ENCODE measurements around the gene S100A1. TPM values are rescaled to one million over a fixed set of nuclear protein-coding genes. Genes with fewer than 3 reads are reported as not detected.
"Not testable (repeated sequence)": the region's sequence is repeated elsewhere in the genome, so short reads cannot be mapped to it uniquely, and the experiment has no call there.

S100A1 gene
- polyA plus RNA-seq, 1 of the 3 experiments (the other 2 are of a cell fraction), result 0.18 TPM

GRCh38 chr1:153667439-153667838 is 39.2 kb downstream of the S100A1 start:
- Histone ChIP-seq H3K9me2 (no peaks in the 10 kb centered on the region), H3K79me2 (ENCODE audit: insufficient read depth) (peaks cover 47% of the 10 kb centered on the region), H4K20me1 (ENCODE audit: insufficient read depth) (no peaks in the 10 kb centered on the region), H3K4me2 (no peak overlapping the region), H3K36me3 (replicated peaks in 1 of 2; ENCODE audit: control insufficient read depth in 1 of 2, insufficient read depth in 2 of 2, low read length in 1 of 2) (peaks cover 56 to 71% of the 10 kb centered on the region in 2 experiments), H3K4me3 (ENCODE audit: low read depth in 2 of 2, low read length in 1 of 2) (no peak overlapping the region), H3K9ac (no peak overlapping the region), H3K9me3 (no peaks in the 10 kb centered on the region), H3K4me1 (ENCODE audit: control insufficient read depth in 1 of 2, insufficient read depth in 2 of 2, low read depth in 1 of 2, low read length in 1 of 2) (peaks cover 7% of the 10 kb centered on the region in 2 experiments; a peak in 2 of 4 replicates), H3F3A (replicated peaks; ENCODE audit: insufficient read depth) (peaks cover 56% of the 10 kb centered on the region), H2AFZ (ENCODE audit: low read depth) (no peak overlapping the region), H3K27me3 (ENCODE audit: insufficient read depth) (no peaks in the 10 kb centered on the region), H3K27ac (ENCODE audit: low read depth in 2 of 2, low read length in 1 of 2) (no peak overlapping the region)
- DNase-seq, result no peak
- WGBS (ENCODE audit: low lambda C conversion rate), result 90% methylated on average over 4 of the region's 4 CpGs
- ChIA-PET POLR2A (no interaction called here), CTCF (interaction anchor here (1.0 to 3.0 kb wide), 3 partner anchors 9 to 95 kb away, joined by 3 to 21 read pairs (median 6); partner anchors contain the start of genes NPR1 and SNAPIN)
- TF ChIP-seq REST (IDR thresholded peaks at IDR 0.05; ENCODE audit: low read depth, low read length), result no peak

GRCh38 chr1:153668672-153669071 is 40.4 kb downstream of the S100A1 start:
- peaks cover 44 to 59% of the 10 kb centered on the region in 2 experiments for H3K36me3 ChIP-seq (replicated peaks in 1 of 2; ENCODE audit: control insufficient read depth in 1 of 2, insufficient read depth in 2 of 2, low read length in 1 of 2)
- H3K4me1 ChIP-seq (ENCODE audit: control insufficient read depth in 1 of 2, insufficient read depth in 2 of 2, low read depth in 1 of 2, low read length in 1 of 2), result not testable (repeated sequence)
- CTCF ChIA-PET, result interaction anchor here (0.8 to 3.0 kb wide), 4 partner anchors 9 to 318 kb away, joined by 3 to 21 read pairs (median 6); partner anchors contain the start of genes NPR1 and RAB13

GRCh38 chr1:153669606-153670005 is 41.4 kb downstream of the S100A1 start:
- H2AFZ ChIP-seq (ENCODE audit: low read depth), result no peak overlapping the region
- DNase-seq, result no peak
- H3K27ac ChIP-seq (ENCODE audit: low read depth in 2 of 2, low read length in 1 of 2), result no peak overlapping the region
- H3K4me2 ChIP-seq, result peak overlapping the region; percentile 95
- CTCF ChIA-PET, result interaction anchor here (0.6 to 3.0 kb wide), 4 partner anchors 8 to 317 kb away, joined by 3 to 21 read pairs (median 4); partner anchors contain the start of genes NPR1 and RAB13
- peaks cover 7% of the 10 kb centered on the region in 2 experiments; a peak in 2 of 4 replicates for H3K4me1 ChIP-seq (ENCODE audit: control insufficient read depth in 1 of 2, insufficient read depth in 2 of 2, low read depth in 1 of 2, low read length in 1 of 2)
- no peaks in the 10 kb centered on the region for H3K9me2 ChIP-seq
- peaks cover 36 to 49% of the 10 kb centered on the region in 2 experiments for H3K36me3 ChIP-seq (replicated peaks in 1 of 2; ENCODE audit: control insufficient read depth in 1 of 2, insufficient read depth in 2 of 2, low read length in 1 of 2)
- H3K9ac ChIP-seq, result peak overlapping the region; percentile 96
- peak overlapping the region; percentile 65 to 83 for H3K4me3 ChIP-seq (ENCODE audit: low read depth in 2 of 2, low read length in 1 of 2)
- no peaks in the 10 kb centered on the region for H3K27me3 ChIP-seq (ENCODE audit: insufficient read depth)
- no peak for TF ChIP-seq MEF2A (IDR thresholded peaks at IDR 0.05; ENCODE audit: borderline replicate concordance, low read depth)
- no peak for TF ChIP-seq RXRA (IDR thresholded peaks at IDR 0.05; ENCODE audit: borderline replicate concordance, low read depth)
- TF ChIP-seq MAX (IDR thresholded peaks at IDR 0.05; ENCODE audit: low read depth), result no peak
- TF ChIP-seq MXI1 (IDR thresholded peaks at IDR 0.05; ENCODE audit: low read depth, low read length), result no peak
- POLR2A ChIA-PET, result no interaction called here
- 70% methylated on average over 6 of the region's 6 CpGs for WGBS (ENCODE audit: low lambda C conversion rate)
- H4K20me1 ChIP-seq (ENCODE audit: insufficient read depth), result no peaks in the 10 kb centered on the region
- peaks cover 47% of the 10 kb centered on the region for H3K79me2 ChIP-seq (ENCODE audit: insufficient read depth)
- no peaks in the 10 kb centered on the region for H3K9me3 ChIP-seq
- H3F3A ChIP-seq (replicated peaks; ENCODE audit: insufficient read depth), result peaks cover 45% of the 10 kb centered on the region

More at GRCh38 chr1:153668672-153669071, 40.4 kb downstream of the S100A1 start:
- 94% methylated on average over 8 of the region's 8 CpGs for WGBS (ENCODE audit: low lambda C conversion rate)
- POLR2A ChIA-PET, result interaction anchor here (1.1 kb wide), 1 partner anchor 34 kb away, joined by 3 read pairs; no protein-coding TSS in a partner anchor
- H3K27me3 ChIP-seq (ENCODE audit: insufficient read depth); H3K9me3 ChIP-seq; DNase-seq; H2AFZ ChIP-seq (ENCODE audit: low read depth); H3K9ac ChIP-seq; H3K4me2 ChIP-seq; H3K4me3 ChIP-seq (ENCODE audit: low read depth in 2 of 2, low read length in 1 of 2); H4K20me1 ChIP-seq (ENCODE audit: insufficient read depth); H3K27ac ChIP-seq (ENCODE audit: low read depth in 2 of 2, low read length in 1 of 2); H3K9me2 ChIP-seq: not testable (repeated sequence)
- Histone ChIP-seq H3K79me2 (ENCODE audit: insufficient read depth) (peaks cover 47% of the 10 kb centered on the region), H3F3A (replicated peaks; ENCODE audit: insufficient read depth) (peaks cover 55% of the 10 kb centered on the region)
